T-helper 1 cell treated with Interleukin-12 subunit alpha and Interleukin-12 subunit beta and Interleukin-4 antibody, amounts not matched to agents 30 μg/mL and 1 μg/mL, for 36 hours (primary cell): ENCODE results near the gene OSTC.

Experiments used
- H3K27ac Mint-ChIP-seq: one replicate; pipeline ENCODE4 v1.8.0; 2021; ENCODE audit warnings: mild to moderate bottlenecking, mixed read lengths
- H3K27me3 Mint-ChIP-seq: one replicate; pipeline ENCODE4 v1.8.0; 2021; ENCODE audit warnings: low read depth, mixed read lengths
- H3K36me3 Mint-ChIP-seq: one replicate; pipeline ENCODE4 v1.8.0; 2021; ENCODE audit warnings: low read depth, mixed read lengths
- H3K4me1 Mint-ChIP-seq: one replicate; pipeline ENCODE4 v1.8.0; 2021; ENCODE audit warnings: low read depth, mixed read lengths
- H3K4me3 Mint-ChIP-seq: one replicate; pipeline ENCODE4 v1.8.0; 2021; ENCODE audit warnings: mild to moderate bottlenecking, moderate library complexity, mixed read lengths
- H3K9me3 Mint-ChIP-seq: one replicate; pipeline ENCODE4 v1.8.0; 2021; ENCODE audit warnings: mixed read lengths

Gene OSTC

DNA sequence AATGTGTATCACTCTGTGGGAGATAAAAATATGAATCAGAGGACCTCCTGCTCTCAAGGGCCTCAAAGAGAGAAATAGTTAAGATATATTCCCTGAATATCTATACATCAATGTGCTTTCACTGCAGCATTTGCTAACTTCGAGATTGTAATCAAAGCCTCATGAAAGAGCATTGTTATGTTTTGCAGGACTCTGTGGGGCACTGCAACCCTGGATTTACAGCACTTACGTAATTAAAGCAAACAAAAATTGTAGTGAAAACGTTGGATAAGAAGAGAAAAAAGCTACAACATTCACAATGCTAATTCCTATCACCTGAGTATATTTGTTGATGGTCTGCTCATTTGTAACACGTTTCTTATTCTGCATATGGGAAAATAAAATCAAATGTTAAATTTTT is 64.5 kb downstream of the OSTC start:
- H3K9me3 Mint-ChIP-seq: no peaks in the 10 kb centered on the region
- H3K27ac Mint-ChIP-seq: no peak overlapping the region
- H3K4me3 Mint-ChIP-seq: no peak overlapping the region
- H3K27me3 Mint-ChIP-seq: peaks cover 4% of the 10 kb centered on the region
- no peaks in the 10 kb centered on the region for H3K36me3 Mint-ChIP-seq
- no peaks in the 10 kb centered on the region for H3K4me1 Mint-ChIP-seq

DNA sequence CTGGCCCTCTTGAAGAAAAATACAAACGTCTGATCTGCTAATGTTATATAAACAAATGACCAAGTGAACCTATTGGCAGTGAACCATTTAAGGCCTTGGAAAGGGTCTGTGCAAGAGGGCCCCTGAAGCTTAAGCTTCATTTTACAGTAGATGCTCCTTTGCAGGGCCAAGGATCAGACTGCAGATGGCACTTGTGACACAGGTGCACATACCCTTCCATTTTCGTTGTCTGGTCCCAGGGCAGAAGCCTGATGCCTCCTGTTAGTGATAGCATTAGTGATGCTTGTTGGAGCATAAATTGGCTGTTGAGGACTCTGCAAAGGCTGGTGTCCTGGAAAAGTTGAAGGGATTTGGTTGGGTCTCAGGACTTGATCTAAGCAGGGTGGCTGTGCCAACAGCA is 65.9 kb downstream of the OSTC start:
- H3K9me3 Mint-ChIP-seq: no peaks in the 10 kb centered on the region
- H3K4me3 Mint-ChIP-seq: no peak overlapping the region
- H3K27ac Mint-ChIP-seq: no peak overlapping the region
- peaks cover 9% of the 10 kb centered on the region for H3K27me3 Mint-ChIP-seq
- no peaks in the 10 kb centered on the region for H3K36me3 Mint-ChIP-seq
- no peaks in the 10 kb centered on the region for H3K4me1 Mint-ChIP-seq

DNA sequence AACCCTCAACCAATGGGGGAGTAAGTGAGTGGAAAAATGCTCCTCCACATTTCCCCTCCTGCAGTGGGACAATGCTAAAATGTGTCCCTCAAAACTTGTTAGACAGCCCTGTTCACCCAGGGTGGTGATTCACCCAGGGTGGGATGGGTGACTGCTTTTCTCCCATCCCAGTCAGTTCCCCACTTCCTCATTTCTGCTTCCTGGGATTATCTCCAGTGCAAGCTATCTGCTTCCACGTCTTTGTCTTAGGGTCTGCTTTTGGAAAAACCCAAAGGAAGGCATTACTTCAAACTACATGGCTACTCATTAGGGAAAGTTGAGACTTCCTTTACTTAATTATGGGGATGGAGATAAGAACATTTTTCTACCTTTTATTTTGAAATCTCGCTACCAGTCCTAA is 67.0 kb downstream of the OSTC start:
- Mint-ChIP-seq H3K27me3 (peaks cover 9% of the 10 kb centered on the region), H3K27ac (no peak overlapping the region), H3K4me1 (no peaks in the 10 kb centered on the region), H3K4me3 (no peak overlapping the region), H3K36me3 (no peaks in the 10 kb centered on the region), H3K9me3 (no peaks in the 10 kb centered on the region)
